GM21717 (cell line): Measurements from ENCODE around the gene MALRD1.

Experiments
- ATAC-seq: cut with Tn5 transposase; IDR thresholded peaks from one replicate; pipeline ENCODE4 v1.9.1; 2021; ENCODE audit warnings: mild to moderate bottlenecking, moderate library complexity; ENCODE audit not compliant: unreplicated experiment

Gene MALRD1

DNA sequence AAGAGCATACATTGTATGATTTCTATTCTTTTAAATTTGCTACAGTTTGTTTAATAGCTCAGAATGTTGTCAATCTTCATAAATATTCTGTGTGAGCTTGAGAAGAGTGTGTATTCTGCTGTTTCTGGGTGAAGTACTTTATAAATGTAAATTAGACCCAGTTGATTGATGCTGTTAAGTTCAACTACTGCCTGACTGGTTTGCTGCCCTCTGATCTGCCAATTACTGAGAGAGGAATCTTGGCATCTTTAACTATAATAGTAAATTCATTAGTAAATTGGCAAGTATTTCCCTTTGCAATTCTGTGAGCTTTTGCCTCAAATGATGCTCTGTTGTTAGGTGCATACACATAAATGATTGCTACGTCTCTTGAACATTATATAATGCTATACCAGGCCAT lies 512.6 kb downstream of the MALRD1 start:
- ATAC-seq = no peak

DNA sequence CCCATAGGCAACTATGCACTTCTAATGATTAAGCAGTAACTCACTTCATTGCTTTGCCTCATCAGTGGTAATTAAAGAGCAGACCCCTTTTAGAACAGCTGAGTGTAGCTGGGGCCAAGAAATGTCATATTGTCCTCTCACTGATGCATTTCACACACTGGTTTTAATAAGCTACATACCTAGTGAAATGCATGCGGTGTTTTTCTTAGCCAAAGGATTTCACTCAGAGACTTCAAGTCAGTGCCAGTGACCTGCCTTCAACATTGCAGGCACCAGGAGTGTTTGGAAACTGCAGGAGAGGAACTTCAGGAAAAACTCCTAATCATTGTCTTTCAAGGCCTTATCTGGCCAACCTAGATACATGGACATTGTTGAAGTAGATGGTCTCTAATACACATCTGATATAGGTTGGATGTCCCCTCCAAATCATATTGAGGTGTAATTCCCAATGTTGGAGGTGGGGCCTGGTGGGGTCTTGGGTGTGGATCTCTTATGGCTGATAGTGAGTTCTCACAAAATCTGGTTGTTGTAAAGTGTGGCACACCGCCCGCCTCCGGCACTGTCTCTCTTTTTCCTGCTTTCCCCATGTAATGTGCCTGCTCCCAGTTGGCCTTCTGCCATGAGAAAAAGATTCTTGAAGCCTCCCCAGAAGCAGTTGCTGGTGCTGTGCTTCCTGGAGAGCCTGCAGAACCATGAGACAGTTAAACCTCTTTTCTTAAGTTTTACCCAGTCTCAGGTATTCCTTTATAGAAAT lies 515.0 kb downstream of the MALRD1 start:
- ATAC-seq = no peak

DNA sequence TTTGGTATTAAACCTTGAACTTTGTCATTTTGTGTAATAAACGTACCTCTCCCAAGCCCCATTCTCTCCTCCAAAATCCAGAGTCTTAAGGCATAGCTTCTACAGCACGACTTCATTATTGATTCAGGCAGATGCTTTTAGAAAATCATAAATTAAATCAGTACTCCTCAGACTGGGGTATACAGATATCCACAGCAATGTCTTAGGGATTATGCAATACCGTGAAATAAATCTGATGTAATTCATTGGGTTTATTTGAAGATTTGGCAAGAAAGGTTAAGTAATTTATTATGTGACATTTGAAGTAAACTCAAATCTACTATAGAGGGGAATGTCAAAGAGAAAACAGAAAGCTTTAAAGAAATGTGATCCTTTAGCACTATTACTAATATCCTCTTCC lies 521.5 kb downstream of the MALRD1 start:
- ATAC-seq = no peak

DNA sequence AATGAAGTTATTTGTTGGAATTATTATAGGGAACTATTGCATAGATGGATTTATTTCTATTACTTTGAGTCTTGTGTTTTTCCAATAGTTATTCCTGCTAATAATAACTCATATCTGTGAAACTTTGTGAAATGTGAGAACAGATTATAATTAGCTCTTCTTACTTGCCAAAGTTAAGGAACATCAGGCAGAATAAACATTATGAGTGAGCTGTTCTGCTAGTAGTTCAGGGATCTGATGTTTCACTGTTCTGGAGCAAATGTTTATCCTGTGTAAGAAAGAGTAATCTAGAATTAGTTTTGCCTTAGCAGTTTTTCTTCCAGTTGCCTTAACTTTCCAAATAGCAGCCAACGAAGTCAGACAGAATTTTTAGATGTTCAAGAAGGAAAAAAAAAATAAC lies 522.4 kb downstream of the MALRD1 start:
- ATAC-seq = no peak

DNA sequence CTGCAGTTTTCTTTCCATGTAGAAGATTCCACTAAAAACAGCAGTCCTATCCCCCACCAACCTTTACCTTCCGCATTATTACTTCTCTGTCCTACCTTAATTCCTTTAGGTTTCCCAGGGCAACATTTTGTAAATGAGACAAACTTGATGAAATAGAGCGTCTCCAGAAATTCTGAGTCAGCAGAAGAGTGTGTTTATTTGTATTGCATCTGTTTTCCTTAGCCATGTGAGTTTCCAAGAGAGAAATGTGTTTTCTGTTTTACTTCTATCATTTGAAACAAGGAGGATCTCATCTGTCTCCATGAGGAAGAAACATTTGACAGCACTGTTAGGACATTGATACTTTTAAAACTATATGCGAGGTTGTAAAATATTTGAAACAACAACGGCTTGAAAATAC lies 523.5 kb downstream of the MALRD1 start:
- ATAC-seq = no peak

DNA sequence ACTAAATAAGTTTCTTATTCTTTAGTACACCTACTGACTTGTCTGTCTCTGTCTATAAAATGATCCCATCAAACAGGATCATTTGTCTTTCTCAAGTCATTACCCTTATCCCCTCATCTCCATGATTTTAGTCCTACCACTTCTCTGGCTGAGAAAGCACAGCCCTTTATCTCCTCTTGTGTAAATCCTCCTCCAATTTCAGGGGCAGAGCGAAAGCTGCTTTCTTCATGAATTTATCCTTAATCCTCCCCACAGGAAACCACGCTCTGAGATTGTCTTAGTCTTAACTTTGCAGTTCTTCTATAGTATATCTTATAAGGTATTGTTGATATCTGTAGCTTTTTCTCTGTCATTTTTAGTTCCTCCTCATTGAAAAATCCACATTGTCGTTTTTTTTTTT lies 528.0 kb downstream of the MALRD1 start:
- ATAC-seq = no peak

DNA sequence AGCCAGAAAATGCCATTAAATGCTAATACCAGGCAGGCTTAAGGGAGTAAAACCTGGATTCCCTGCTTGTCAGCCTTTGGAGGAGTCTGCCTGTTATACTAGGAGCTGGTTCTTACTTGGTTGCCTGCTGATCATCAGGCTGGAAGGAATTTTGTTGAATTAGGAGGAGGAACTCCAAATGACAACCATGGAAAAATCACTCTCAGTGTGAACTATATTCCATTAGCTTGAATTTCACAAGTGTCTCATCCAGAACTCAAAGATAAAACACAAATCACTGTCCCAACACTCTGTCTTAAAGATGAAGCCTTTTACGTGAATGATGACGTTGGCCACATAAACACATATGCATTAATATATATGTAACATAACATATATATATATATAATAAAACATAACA lies 528.8 kb downstream of the MALRD1 start:
- no peak for ATAC-seq

DNA sequence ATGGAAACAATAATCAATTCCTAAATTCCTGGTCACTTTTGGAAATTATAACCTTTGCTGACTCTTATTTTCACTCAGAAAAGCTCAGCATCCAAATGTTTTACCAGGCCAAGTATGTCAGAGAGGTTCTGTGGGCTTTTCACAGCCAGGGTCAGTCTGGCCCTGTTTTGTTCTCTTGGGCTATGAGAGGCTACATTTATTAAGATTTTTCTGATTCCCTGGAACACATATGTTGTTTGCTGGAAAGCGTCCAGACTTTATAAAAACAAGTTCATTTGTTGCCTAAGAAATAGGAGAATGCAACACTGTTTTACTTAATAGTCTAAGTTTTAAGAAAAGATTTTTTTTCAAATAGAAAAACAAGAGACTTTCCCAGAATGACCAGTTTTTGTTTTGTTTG lies 529.2 kb downstream of the MALRD1 start:
- no peak for ATAC-seq

DNA sequence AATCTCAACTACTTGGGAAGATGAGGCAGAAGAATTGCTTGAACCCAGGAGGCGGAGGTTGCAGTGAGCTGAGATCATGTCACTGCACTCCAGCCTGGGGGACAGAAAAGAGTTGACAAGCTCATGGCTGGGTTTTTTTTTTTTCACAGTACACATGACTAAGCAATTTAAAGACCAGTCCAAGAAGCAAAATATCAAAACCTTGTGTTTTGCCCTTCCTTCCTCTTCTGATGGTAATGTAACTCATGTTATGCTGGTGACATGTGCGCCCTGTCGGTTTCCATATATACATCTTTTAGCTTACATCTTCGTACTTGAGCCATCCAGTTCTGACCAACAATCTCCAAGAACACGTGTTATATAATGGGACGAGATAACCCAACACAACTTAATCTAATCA lies 530.0 kb downstream of the MALRD1 start:
- no peak for ATAC-seq

DNA sequence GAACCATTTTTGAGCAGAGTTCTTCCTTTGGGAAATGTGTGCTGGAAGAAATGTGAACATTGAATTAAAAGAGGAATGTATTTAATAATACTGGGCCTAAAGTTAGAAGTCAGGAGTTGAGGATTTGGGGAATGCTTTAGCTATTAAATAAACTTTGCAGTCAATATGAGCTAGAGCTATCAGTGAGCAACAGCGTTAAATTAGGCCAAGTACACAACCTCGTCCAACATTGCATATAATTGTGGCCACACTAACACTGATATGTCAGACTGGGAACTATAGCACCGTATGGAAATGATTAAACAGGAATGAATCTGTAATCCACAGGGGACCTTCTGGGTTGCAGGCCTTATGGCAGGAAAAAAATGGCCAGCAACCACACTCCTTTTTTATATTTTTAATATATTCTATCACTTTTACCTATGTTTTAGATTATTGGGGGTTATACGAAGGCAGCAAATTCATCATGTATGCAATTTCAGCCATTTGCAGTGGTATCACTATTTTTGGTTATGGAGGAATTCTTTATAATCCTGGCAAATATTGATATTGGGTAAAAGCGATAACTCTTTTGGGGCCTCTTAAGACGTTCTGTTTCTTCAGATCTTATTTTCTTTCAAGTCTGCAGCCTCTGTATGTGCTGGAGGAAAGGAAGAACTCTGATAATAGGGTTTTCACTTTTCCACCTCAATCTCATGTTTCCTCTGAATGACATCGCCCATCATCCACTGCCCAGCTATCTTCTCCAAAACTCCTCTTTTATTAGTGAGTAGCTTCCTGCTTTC lies 531.4 kb downstream of the MALRD1 start:
- ATAC-seq = no peak

DNA sequence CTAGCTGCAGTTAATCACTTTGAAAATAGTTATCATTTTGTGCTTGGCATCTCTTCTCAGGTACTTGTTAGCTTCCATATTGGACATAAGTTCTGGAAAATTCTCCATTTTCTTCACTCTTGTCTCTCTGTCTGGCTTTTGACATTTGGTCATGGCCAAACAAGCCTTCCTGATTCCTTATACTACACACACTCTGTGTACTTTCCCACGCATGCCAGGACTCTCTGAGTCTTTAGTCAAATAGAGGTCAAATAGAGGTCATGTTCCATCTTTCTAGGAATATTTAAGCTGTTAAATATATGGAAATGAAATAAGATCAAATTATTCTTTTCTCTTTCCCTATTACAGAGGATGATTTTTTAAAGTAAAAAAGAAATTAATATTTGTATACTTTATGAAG lies 532.1 kb downstream of the MALRD1 start:
- ATAC-seq = no peak

DNA sequence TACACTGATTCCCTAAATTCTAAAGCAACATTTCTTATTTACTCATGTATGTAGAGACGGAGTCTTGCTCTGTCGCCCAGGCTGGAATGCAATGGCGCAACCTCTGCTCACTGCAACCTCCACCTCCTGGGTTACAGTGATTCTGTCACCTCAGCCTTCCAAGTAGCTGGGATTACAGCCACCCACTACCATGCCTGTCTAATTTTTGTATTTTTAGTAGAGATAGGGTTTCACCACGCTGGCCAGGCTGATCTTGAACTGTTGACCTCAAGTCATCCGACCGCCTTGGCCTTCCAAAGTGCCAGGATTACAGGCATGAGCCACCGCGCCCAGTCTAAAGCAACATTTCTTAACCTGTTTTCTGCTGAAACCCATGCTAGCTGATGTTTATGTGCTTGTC lies 540.0 kb downstream of the MALRD1 start:
- ATAC-seq = no peak

DNA sequence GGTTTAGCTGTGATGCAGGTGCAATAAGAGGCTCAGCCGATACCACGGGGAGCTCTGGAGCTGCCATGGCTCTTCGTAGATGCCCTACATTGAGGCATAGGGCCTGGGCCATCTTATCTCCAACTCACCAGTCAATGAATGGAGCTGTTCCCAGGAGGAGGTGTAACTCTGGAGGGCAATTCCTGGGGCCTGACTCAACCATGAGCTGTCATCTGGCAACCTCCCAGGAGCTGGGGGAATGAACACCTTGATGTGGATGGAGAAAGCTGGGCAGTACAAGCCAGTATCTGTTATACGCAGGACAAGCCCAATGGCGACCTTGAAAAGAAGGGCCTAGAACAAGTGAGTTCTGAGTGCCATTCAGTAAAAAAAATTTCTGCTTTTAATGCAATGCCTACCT lies 543.7 kb downstream of the MALRD1 start:
- no peak for ATAC-seq

DNA sequence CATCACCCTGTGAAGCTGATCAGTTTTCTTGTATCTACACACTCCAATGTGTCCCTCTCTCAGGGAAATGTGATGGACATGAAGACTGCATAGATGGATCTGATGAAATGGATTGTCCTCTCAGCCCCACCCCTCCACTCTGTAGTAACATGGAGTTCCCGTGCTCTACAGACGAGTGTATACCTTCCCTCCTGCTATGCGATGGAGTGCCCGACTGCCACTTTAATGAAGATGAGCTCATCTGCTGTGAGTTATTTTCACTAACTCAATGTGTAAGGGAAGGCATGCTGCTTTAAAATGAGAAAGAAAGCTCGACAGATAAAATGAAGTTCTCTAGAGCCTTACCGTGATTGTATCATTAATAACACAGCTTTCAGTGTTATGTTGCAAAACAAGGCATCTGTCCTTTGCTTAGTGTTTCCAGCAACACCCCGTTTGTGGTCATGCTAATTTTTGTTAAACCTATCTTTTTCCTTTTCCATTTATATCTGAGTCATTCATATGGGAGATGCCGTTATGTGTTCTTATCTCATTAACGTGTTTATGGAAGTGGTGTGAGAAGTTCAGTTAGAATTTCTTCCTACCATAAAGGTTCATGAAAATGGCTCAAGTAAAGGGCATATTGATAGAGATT lies 546.7 kb downstream of the MALRD1 start:
- ATAC-seq = no peak

DNA sequence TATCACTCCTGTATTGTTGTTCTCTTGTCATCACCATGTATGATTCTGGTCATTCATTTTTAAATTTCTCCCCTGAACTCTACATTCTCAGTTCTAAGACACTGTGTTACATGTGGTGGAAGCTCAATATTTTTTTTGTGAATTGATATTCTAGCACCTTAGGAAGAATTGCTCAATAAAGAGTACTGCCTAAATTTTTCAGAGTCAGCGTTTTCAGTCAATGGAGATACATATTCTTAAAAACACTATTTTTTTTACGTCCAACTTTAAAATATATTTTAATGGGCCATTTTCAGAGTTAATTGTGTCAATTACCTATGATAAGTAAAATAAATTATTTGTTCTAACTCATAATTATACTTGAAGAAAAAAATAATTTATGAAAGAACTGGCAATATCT lies 557.2 kb downstream of the MALRD1 start:
- no peak for ATAC-seq

DNA sequence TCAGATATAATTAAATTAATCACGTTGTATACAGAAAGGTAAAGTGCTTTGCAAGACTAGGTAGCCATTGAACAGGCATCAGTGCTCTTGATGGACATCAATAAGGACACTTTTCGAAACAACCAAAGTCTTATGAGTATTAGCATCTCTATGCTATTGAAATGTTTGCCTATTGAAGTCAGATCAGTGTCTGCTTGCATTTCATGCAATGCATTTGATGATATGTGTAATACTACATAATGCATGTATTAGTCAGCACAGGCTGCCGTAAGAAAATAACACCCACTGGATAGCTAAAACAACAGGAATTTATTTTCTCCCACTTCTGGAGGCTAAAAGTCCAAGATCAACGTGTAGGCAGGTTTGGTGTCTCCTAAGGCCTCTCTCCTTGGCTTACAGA lies 558.4 kb downstream of the MALRD1 start:
- ATAC-seq = no peak

DNA sequence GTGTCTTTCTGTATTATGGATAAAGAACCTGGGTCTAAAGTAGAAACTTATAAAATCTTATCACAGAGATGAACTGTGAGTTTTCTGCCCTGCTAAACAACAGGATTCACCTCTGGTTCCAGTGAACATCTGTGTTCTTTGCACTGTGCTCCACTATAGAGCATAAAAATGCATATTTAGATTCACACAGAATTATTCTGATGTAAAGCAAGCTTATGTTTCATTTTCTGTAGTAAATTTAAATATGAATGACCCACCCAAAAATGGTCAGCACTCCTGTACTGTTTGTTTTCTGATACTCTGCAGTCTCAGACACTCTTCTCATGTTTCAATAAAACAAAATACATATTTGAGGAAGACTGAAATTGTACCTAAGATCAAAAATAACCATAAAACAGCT lies 563.2 kb downstream of the MALRD1 start:
- no peak for ATAC-seq

DNA sequence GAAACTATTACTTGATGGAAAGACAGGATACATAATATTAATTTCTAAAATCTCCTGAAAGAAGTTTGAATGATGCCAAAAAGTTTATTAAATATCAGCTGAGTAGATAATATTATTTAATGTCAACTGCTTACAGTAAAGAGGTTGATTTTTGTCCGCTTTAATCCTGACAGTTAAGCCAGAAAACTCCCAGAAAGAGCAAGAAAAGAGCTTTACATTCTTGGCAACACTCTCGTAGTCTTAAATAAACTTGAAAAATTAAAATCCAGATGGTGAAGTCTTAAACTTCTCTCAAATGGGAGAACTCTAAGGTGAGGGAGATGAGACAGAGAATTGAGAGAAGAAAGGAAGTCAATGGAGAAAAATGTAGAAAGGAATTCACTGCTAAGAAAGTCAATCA lies 568.4 kb downstream of the MALRD1 start:
- no peak for ATAC-seq

DNA sequence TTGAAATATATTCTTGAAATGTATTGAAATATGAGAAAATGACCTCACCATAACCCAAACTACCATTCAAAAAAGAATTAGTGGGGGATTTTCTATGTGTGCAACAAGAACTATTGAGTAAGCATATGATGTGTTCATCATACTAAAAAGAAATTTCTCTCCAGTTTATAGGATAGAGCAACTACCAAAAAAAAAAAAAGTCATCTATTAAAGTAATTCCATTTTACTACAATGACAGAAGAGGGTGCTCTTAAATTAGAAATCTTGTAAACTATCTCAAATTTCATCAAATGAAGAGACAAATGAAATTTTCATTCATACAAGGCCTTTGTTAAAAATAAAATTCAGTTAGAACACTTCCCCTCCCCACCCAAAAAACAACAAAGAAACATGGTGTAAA lies 572.2 kb downstream of the MALRD1 start:
- ATAC-seq = no peak

DNA sequence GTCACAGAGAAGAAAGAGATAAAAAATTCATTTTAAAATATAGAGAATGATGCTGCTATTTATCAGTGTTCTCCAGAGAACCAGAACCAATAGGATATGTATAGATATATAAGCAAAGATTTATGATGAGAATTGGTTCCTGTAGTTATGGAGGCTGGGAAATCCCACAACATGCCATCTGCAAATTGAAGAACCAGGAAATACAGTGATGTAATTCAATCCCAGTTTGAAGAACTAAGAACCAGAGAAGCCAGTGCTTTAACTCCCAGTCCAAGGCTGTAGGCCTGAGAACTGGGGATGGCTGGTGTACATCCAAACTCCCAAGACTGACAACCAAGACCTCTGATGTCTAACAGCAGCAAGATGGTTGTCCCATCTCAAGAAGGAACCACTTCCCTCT lies 574.7 kb downstream of the MALRD1 start:
- ATAC-seq = no peak

DNA sequence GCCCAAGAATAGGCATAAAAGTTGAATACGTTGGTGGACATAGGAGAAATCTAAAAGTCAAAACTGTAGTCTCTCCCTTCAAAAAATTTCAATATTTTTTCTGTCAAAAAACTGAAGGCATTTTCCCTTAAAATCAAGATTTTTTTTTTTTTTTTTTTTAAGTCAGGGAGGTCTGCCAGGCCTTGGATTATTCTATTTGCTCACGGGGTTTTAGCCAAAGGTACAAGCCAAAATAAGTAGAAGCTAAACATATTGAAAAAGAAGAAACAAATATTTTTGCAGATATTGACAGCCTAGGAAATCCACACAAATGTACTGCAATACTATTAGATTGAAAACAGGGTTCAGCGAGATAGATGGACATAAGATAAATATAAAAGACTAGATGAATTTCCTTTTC lies 577.6 kb downstream of the MALRD1 start:
- ATAC-seq = no peak
